Stimulated activated naive B cell treated with anti-CD40 and anti-IgM and Interleukin-4, amounts not matched to agents 10 μg/mL and 1 μg/mL and 100 μg/mL, for 72 hours (primary cell): Measurements from ENCODE around the gene ATP2B2.
A peak's percentile ranks its signal among the peaks of the same experiment; 100 is the strongest.
"Not testable (repeated sequence)": the region's sequence is repeated elsewhere in the genome, so short reads cannot be mapped to it uniquely, and the experiment has no call there.

Source experiments
- ATAC-seq, 2 donors: fragments of 150-1000 bp; cut with Tn5 transposase; replicated peaks; 2 replicates each; pipeline ENCODE4 v1.10.0; 2021; ENCODE audit warnings: moderate library complexity in 1 of 2
- DNase-seq: peaks from one replicate; pipeline ENCODE4 v3.0.0; 2021
- H3K27ac Mint-ChIP-seq: one replicate; pipeline ENCODE4 v1.8.0; 2022; ENCODE audit warnings: mild to moderate bottlenecking, mixed read lengths
- H3K27me3 Mint-ChIP-seq, 2 donors: one replicate each; pipeline ENCODE4 v1.8.0; 2022; ENCODE audit warnings: mixed read lengths in 2 of 2
- H3K36me3 Mint-ChIP-seq, 2 donors: one replicate each; pipeline ENCODE4 v1.8.0; 2022; ENCODE audit warnings: mixed read lengths in 2 of 2, mild to moderate bottlenecking in 1 of 2
- H3K4me1 Mint-ChIP-seq, 2 donors: one replicate each; pipeline ENCODE4 v1.8.0; 2022; ENCODE audit warnings: mixed read lengths in 2 of 2, mild to moderate bottlenecking in 1 of 2
- H3K4me3 Mint-ChIP-seq, 2 donors: one replicate each; pipeline ENCODE4 v1.8.0; 2022; ENCODE audit warnings: mild to moderate bottlenecking in 2 of 2, mixed read lengths in 2 of 2, moderate library complexity in 1 of 2
- H3K9me3 Mint-ChIP-seq, 2 donors: one replicate each; pipeline ENCODE4 v1.8.0; 2022; ENCODE audit warnings: mixed read lengths in 2 of 2, mild to moderate bottlenecking in 1 of 2

ATP2B2 gene

GRCh38 chr3:10393514-10393913, 111.9 kb downstream of the ATP2B2 start:
- ATAC-seq (no peak), DNase-seq (no peak)
- peaks cover 12 to 14% of the 10 kb centered on the region in 2 donors for H3K36me3 Mint-ChIP-seq
- H3K27ac Mint-ChIP-seq = no peak overlapping the region
- H3K4me3 Mint-ChIP-seq = no peak overlapping the region
- no peaks in the 10 kb centered on the region for H3K27me3 Mint-ChIP-seq
- peaks cover 78 to 98% of the 10 kb centered on the region in 2 donors for H3K4me1 Mint-ChIP-seq
- H3K9me3 Mint-ChIP-seq = peaks cover 10 to 11% of the 10 kb centered on the region in 2 donors

- Mint-ChIP-seq H3K27ac (peak overlapping the region; percentile 71), H3K27me3 (no peaks in the 10 kb centered on the region), H3K36me3 (peaks cover 18 to 19% of the 10 kb centered on the region in 2 donors), H3K4me1 (peaks cover 78 to 93% of the 10 kb centered on the region in 2 donors), H3K9me3 (peaks cover 14 to 15% of the 10 kb centered on the region in 2 donors), H3K4me3 (no peak overlapping the region)
- DNase-seq (no peak), ATAC-seq (no peak)
Measured at GRCh38 chr3:10392906-10393461, 112.4 kb downstream of the ATP2B2 start.

GRCh38 chr3:10392244-10392643, 113.1 kb downstream of the ATP2B2 start:
- ATAC-seq (no peak), DNase-seq (no peak)
- H3K4me3 Mint-ChIP-seq = no peak overlapping the region
- H3K36me3 Mint-ChIP-seq = peaks cover 25 to 27% of the 10 kb centered on the region in 2 donors
- peaks cover 72 to 86% of the 10 kb centered on the region in 2 donors for H3K4me1 Mint-ChIP-seq
- no peaks in the 10 kb centered on the region for H3K27me3 Mint-ChIP-seq
- H3K27ac Mint-ChIP-seq = peak overlapping the region; percentile 96
- peaks cover 21 to 22% of the 10 kb centered on the region in 2 donors for H3K9me3 Mint-ChIP-seq

GRCh38 chr3:10391391-10391790, 114.0 kb downstream of the ATP2B2 start:
- DNase-seq (no peak), ATAC-seq (no peak)
- Mint-ChIP-seq H3K27me3 (no peaks in the 10 kb centered on the region), H3K36me3 (peaks cover 28 to 34% of the 10 kb centered on the region in 2 donors), H3K4me3 (peak overlapping the region in 1 of 2 donors; percentile 27), H3K27ac (peak overlapping the region; percentile 96), H3K4me1 (peaks cover 69 to 81% of the 10 kb centered on the region in 2 donors), H3K9me3 (peaks cover 24 to 30% of the 10 kb centered on the region in 2 donors)

- peaks cover 65 to 75% of the 10 kb centered on the region in 2 donors for H3K4me1 Mint-ChIP-seq
- H3K9me3 Mint-ChIP-seq = peaks cover 27 to 32% of the 10 kb centered on the region in 2 donors
- peak overlapping the region in 1 of 2 donors; percentile 55 for H3K4me3 Mint-ChIP-seq
- DNase-seq (no peak), ATAC-seq (peak; percentile 4 to 18)
- no peaks in the 10 kb centered on the region for H3K27me3 Mint-ChIP-seq
- H3K27ac Mint-ChIP-seq = peak overlapping the region; percentile 43
- H3K36me3 Mint-ChIP-seq = peaks cover 28 to 38% of the 10 kb centered on the region in 2 donors
Measured at GRCh38 chr3:10390641-10391373, 114.6 kb downstream of the ATP2B2 start.

GRCh38 chr3:10389995-10390394, 115.4 kb downstream of the ATP2B2 start:
- Mint-ChIP-seq H3K36me3 (peaks cover 30 to 44% of the 10 kb centered on the region in 2 donors), H3K4me3 (peak overlapping the region in 1 of 2 donors; percentile 55), H3K4me1 (peaks cover 58 to 67% of the 10 kb centered on the region in 2 donors), H3K27me3 (no peaks in the 10 kb centered on the region), H3K27ac (peak overlapping the region; percentile 43), H3K9me3 (peaks cover 33 to 38% of the 10 kb centered on the region in 2 donors)
- ATAC-seq = peak; percentile 98
- peak; percentile 62 for DNase-seq

- peak; percentile 26 to 35 for ATAC-seq
- Mint-ChIP-seq H3K36me3 (peaks cover 30 to 45% of the 10 kb centered on the region in 2 donors), H3K9me3 (peaks cover 34 to 38% of the 10 kb centered on the region in 2 donors), H3K27me3 (no peaks in the 10 kb centered on the region), H3K27ac (peak overlapping the region; percentile 89), H3K4me3 (peak overlapping the region in 1 of 2 donors; percentile 12), H3K4me1 (peaks cover 57 to 60% of the 10 kb centered on the region in 2 donors)
- DNase-seq = no peak
Measured at GRCh38 chr3:10389339-10389738, 116.0 kb downstream of the ATP2B2 start.

- ATAC-seq (no peak), DNase-seq (peak; percentile 17)
- Mint-ChIP-seq H3K4me3 (no peak overlapping the region), H3K36me3 (peaks cover 32 to 45% of the 10 kb centered on the region in 2 donors), H3K27me3 (no peaks in the 10 kb centered on the region), H3K27ac (no peak overlapping the region), H3K9me3 (peaks cover 34 to 38% of the 10 kb centered on the region in 2 donors), H3K4me1 (peaks cover 48 to 50% of the 10 kb centered on the region in 2 donors)
Measured at GRCh38 chr3:10387881-10388609, 117.3 kb downstream of the ATP2B2 start.

- Mint-ChIP-seq H3K27ac (peak overlapping the region; percentile 33), H3K36me3 (peaks cover 32 to 45% of the 10 kb centered on the region in 2 donors), H3K9me3 (peaks cover 34 to 38% of the 10 kb centered on the region in 2 donors), H3K27me3 (no peaks in the 10 kb centered on the region), H3K4me3 (no peak overlapping the region), H3K4me1 (peaks cover 28 to 31% of the 10 kb centered on the region in 2 donors)
- DNase-seq = no peak
- ATAC-seq = no peak
Measured at GRCh38 chr3:10386121-10386520, 119.3 kb downstream of the ATP2B2 start.

- H3K9me3 Mint-ChIP-seq = peaks cover 33 to 38% of the 10 kb centered on the region in 2 donors
- H3K36me3 Mint-ChIP-seq = peaks cover 30 to 41% of the 10 kb centered on the region in 2 donors
- peaks cover 15 to 17% of the 10 kb centered on the region in 2 donors for H3K4me1 Mint-ChIP-seq
- DNase-seq (no peak), ATAC-seq (no peak)
- no peaks in the 10 kb centered on the region for H3K27me3 Mint-ChIP-seq
- no peak overlapping the region for H3K4me3 Mint-ChIP-seq
- H3K27ac Mint-ChIP-seq = no peak overlapping the region
Measured at GRCh38 chr3:10384541-10385360, 120.6 kb downstream of the ATP2B2 start.

GRCh38 chr3:10383850-10384248, 121.5 kb downstream of the ATP2B2 start:
- H3K27ac Mint-ChIP-seq = no peak overlapping the region
- H3K4me3 Mint-ChIP-seq = no peak overlapping the region
- peaks cover 6 to 11% of the 10 kb centered on the region in 2 donors for H3K4me1 Mint-ChIP-seq
- DNase-seq (no peak), ATAC-seq (no peak)
- peaks cover 23 to 34% of the 10 kb centered on the region in 2 donors for H3K36me3 Mint-ChIP-seq
- H3K27me3 Mint-ChIP-seq = no peaks in the 10 kb centered on the region
- H3K9me3 Mint-ChIP-seq = peaks cover 26 to 30% of the 10 kb centered on the region in 2 donors

GRCh38 chr3:10382892-10383849, 122.2 kb downstream of the ATP2B2 start:
- Mint-ChIP-seq H3K9me3 (peaks cover 22 to 24% of the 10 kb centered on the region in 2 donors), H3K4me3 (no peak overlapping the region), H3K27me3 (no peaks in the 10 kb centered on the region), H3K27ac (no peak overlapping the region), H3K4me1 (peaks cover 4 to 5% of the 10 kb centered on the region in 2 donors), H3K36me3 (peaks cover 17 to 27% of the 10 kb centered on the region in 2 donors)
- ATAC-seq (no peak), DNase-seq (no peak)

GRCh38 chr3:10382445-10382844, 122.9 kb downstream of the ATP2B2 start:
- H3K27me3 Mint-ChIP-seq, H3K27ac Mint-ChIP-seq, H3K4me1 Mint-ChIP-seq, DNase-seq, H3K4me3 Mint-ChIP-seq, ATAC-seq: not testable (repeated sequence)
- peaks cover 9 to 20% of the 10 kb centered on the region in 2 donors for H3K36me3 Mint-ChIP-seq
- H3K9me3 Mint-ChIP-seq = peaks cover 15 to 17% of the 10 kb centered on the region in 2 donors
